ENCODE results near the gene C4B.
A peak's percentile ranks its signal among the peaks of the same experiment; 100 is the strongest.
"Not testable (repeated sequence)": the region's sequence is repeated elsewhere in the genome, so short reads cannot be mapped to it uniquely, and the experiment has no call there.

Gene C4B

GRCh38 chr6:32014547-32014946 is at the start of gene C4B:
TSS of gene C4B (plus strand) at chr6:32014795. CDS start at chr6:32014846, 51 bp downstream.
- not testable (repeated sequence) for DNase-seq

GRCh38 chr6:31965700-31966099 is 48.9 kb upstream of the C4B start:
- no peak for DNase-seq

- DNase-seq: no peak
Measured at GRCh38 chr6:31966506-31966905, 48.1 kb upstream of the C4B start.

GRCh38 chr6:31966997-31967925 is 47.3 kb upstream of the C4B start:
- DNase-seq: no peak

- DNase-seq: no peak
Measured at GRCh38 chr6:31967926-31968320, 46.7 kb upstream of the C4B start.

- DNase-seq: no peak
Measured at GRCh38 chr6:31968326-31968725, 46.3 kb upstream of the C4B start.

GRCh38 chr6:31968791-31969711 is 45.5 kb upstream of the C4B start:
- no peak for DNase-seq

- DNase-seq: no peak
Measured at GRCh38 chr6:31969712-31970603, 44.6 kb upstream of the C4B start.

- no peak for DNase-seq
Measured at GRCh38 chr6:31970604-31971271, 43.9 kb upstream of the C4B start.

GRCh38 chr6:31971279-31971992 is 43.2 kb upstream of the C4B start:
- DNase-seq: no peak

GRCh38 chr6:31971993-31972708 is 42.4 kb upstream of the C4B start, which contains the start of gene DXO:
TSS of gene DXO (minus strand) at chr6:31972138. CDS start at chr6:31971675, 463 bp downstream.
- peak; percentile 95 for DNase-seq

GRCh38 chr6:31972709-31973350 is 41.8 kb upstream of the C4B start:
- no peak for DNase-seq

- not testable (repeated sequence) for DNase-seq
Measured at GRCh38 chr6:31976065-31976464, 38.5 kb upstream of the C4B start.

- DNase-seq: no peak
Measured at GRCh38 chr6:31977816-31978431, 36.7 kb upstream of the C4B start.

GRCh38 chr6:31978831-31979230 is 35.8 kb upstream of the C4B start:
- no peak for DNase-seq

- no peak for DNase-seq
Measured at GRCh38 chr6:31979238-31979898, 35.2 kb upstream of the C4B start.

- DNase-seq: not testable (repeated sequence)
Measured at GRCh38 chr6:31980195-31980876, 34.3 kb upstream of the C4B start.

- DNase-seq: not testable (repeated sequence)
Measured at GRCh38 chr6:31980998-31981397, 33.6 kb upstream of the C4B start.

Data from NCI-H1092 (cell line).